ENCODE measurements around the gene FMO4.

Gene FMO4

DNA sequence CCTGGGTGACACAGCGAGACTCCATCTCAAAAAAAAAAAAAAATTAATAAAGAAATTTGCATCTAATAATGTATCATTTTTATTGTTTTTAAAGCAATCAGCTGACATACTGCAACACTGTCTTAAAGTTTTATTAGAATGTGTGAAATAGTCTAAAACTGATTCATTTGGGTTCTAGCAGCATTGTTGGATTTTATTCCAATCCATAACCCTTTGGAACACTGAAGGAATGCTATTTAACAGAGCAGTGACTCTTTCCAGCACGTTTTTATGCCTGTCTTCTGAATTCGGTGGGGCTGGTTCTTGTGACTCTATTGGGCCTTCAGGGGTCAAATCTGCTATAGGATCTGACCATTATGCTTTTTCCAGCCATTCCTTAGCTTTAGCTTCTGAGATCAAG, 18.2 kb upstream of the FMO4 start:
- TF ChIP-seq, protein P1, sequence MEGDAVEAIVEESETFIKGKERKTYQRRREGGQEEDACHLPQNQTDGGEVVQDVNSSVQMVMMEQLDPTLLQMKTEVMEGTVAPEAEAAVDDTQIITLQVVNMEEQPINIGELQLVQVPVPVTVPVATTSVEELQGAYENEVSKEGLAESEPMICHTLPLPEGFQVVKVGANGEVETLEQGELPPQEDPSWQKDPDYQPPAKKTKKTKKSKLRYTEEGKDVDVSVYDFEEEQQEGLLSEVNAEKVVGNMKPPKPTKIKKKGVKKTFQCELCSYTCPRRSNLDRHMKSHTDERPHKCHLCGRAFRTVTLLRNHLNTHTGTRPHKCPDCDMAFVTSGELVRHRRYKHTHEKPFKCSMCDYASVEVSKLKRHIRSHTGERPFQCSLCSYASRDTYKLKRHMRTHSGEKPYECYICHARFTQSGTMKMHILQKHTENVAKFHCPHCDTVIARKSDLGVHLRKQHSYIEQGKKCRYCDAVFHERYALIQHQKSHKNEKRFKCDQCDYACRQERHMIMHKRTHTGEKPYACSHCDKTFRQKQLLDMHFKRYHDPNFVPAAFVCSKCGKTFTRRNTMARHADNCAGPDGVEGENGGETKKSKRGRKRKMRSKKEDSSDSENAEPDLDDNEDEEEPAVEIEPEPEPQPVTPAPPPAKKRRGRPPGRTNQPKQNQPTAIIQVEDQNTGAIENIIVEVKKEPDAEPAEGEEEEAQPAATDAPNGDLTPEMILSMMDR (IDR thresholded peaks at IDR 0.05; ENCODE audit: control insufficient read depth, insufficient read depth, low read depth, low read length, missing control alignments) = no peak
- H3K4me3 ChIP-seq (ENCODE audit: control insufficient read depth, low read depth, low read length) = no peak overlapping the region
- peak; percentile 24 for DNase-seq (ENCODE audit: low read depth)

DNA sequence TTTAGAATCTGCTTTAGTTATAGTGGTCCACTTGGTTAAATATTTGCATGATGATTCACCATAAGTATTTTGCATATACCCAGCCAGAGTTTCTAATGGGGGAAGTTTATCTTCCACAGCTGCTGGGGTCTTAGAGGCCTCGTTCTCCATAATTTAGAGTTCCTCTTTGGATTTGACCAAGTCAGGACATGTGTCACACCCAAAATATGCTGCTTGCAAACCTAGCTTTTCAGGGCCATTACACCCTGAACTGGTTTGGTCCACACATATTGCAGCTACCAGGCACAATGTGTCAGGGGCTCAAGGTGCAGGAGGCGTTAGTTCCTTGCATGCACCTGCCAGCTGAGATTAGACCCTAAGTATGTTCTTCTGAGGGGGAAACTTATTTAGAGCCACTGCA, 17.1 kb upstream of the FMO4 start:
- H3K4me3 ChIP-seq (ENCODE audit: control insufficient read depth, low read depth, low read length) = no peak overlapping the region
- TF ChIP-seq, protein P1 (IDR thresholded peaks at IDR 0.05; ENCODE audit: control insufficient read depth, insufficient read depth, low read depth, low read length, missing control alignments) = no peak
- no peak for DNase-seq (ENCODE audit: low read depth)

DNA sequence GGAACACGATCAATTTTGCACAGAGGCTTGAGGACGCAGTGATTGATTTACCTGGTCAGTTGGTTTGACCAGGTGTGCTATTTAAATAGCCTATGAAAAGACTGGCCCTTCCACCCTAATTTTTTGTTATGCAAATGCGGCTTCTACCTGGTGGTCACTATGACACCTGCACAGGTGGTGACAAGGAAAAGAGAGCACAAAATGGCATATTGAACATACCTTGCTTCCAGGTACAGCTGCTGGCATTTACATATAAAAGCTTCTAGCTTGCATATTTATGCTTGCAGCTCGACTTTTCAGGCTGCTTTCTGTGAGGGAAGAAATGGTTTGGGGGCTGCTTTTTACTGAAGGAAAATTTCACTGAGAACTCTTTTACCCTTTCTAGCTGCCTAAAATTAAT, 15.3 kb upstream of the FMO4 start:
- no peak for DNase-seq (ENCODE audit: low read depth)
- TF ChIP-seq, protein P1 (IDR thresholded peaks at IDR 0.05; ENCODE audit: control insufficient read depth, insufficient read depth, low read depth, low read length, missing control alignments) = no peak
- H3K4me3 ChIP-seq (ENCODE audit: control insufficient read depth, low read depth, low read length) = no peak overlapping the region

DNA sequence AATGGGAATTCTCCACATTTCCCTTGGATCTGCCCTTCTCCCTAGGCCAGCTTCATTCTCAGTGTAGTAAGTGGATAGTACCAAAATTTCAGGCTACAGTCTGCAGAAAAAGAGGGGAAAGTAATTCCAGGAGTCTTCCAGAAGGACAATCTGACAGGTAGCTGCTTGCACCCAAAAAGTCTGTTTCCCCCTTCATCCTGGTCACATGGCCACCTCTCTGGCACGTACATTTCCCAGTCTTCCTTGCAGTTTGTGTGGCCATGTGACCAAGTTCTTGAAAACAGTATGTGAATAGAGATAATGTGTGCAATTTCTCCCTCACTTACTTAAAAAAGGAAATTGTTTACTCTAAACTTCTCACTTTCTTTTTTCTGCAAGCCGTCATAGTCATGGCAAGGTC, 14.6 kb upstream of the FMO4 start:
- no peak overlapping the region for H3K4me3 ChIP-seq (ENCODE audit: control insufficient read depth, low read depth, low read length)
- TF ChIP-seq, protein P1 (IDR thresholded peaks at IDR 0.05; ENCODE audit: control insufficient read depth, insufficient read depth, low read depth, low read length, missing control alignments) = no peak
- DNase-seq (ENCODE audit: low read depth) = no peak

DNA sequence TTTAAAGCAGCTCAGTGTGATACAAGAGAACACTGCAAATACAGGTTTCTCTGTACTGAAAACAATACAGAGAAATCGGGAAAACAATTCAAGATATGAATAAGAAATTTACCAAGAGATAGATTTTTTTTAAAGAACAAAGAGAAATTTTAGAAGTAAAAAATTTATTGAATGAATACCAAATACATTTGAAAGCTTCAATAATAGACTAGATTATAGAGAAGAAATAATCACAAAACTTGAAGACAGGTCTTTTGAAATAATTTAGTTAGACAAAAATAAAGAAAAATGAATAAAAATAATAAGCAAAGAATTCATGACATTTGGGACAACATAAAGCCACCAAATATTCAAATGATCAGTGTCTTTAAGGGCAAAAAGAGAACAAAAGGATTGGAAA, 13.6 kb upstream of the FMO4 start:
- TF ChIP-seq, protein P1 (IDR thresholded peaks at IDR 0.05; ENCODE audit: control insufficient read depth, insufficient read depth, low read depth, low read length, missing control alignments) = no peak
- DNase-seq (ENCODE audit: low read depth) = no peak
- no peak overlapping the region for H3K4me3 ChIP-seq (ENCODE audit: control insufficient read depth, low read depth, low read length)

DNA sequence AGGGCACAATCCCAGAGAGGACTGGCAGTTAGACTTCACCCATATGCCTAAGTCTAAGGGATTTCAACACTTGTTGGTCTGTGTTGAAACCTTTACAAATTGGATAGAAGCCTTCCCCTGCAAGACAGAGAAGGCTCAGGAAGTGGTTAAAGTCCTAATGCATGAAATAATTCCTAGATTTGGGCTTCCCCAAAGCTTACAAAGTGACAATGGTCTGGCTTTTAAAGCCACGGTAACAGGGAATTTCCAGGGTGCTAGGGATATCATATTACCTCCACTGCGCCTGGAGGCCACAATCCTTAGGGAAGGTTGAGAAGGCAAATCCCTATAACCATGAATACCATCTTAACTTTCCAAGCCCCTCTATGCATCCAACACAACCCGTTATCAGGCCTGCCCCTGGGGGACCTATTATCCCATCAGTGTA, 3.3 kb upstream of the FMO4 start:
- TF ChIP-seq, protein P1 (IDR thresholded peaks at IDR 0.05; ENCODE audit: control insufficient read depth, insufficient read depth, low read depth, low read length, missing control alignments) = no peak
- DNase-seq (ENCODE audit: low read depth) = no peak
- no peak overlapping the region for H3K4me3 ChIP-seq (ENCODE audit: control insufficient read depth, low read depth, low read length)

All from AG09309 (cell line).